CD14-positive monocyte (primary cell): ENCODE data around the gene GPC5. TPM values are rescaled to one million over a fixed set of nuclear protein-coding genes. Genes with fewer than 3 reads are reported as not detected.

Experiments used
- DNase-seq, 3 donors: peaks; one replicate each; pipeline ENCODE4 v3.0.0-alpha.2; 2011 to 2022
- H2AFZ ChIP-seq: 2 replicates; pipeline ENCODE4 v1.6.0; 2012; ENCODE audit warnings: mild to moderate bottlenecking, low read depth, low read length, inconsistent platforms; ENCODE audit not compliant: insufficient read depth, poor library complexity, severe bottlenecking
- H3K27ac ChIP-seq, 2 donors: 1 replicate in 1 of 2; 2 replicates in 1 of 2; pipeline ENCODE4 v1.5.1; 2012 to 2013; ENCODE audit warnings: low read length in 2 of 2, control low read depth in 1 of 2, inconsistent platforms in 1 of 2, low read depth in 1 of 2, mild to moderate bottlenecking in 1 of 2
- H3K27me3 ChIP-seq, 2 donors: one replicate each; pipeline versions ENCODE4 v1.6.0 to v1.6.1; 2011 to 2013; ENCODE audit warnings: low read length in 2 of 2; ENCODE audit not compliant: control insufficient read depth in 2 of 2, insufficient read depth in 2 of 2
- H3K36me3 ChIP-seq, 2 donors: replicated peaks in 1 of 2; 1 replicate in 1 of 2; 2 replicates in 1 of 2; pipeline versions ENCODE4 v1.5.1 to v1.6.1; 2012 to 2013; ENCODE audit warnings: low read length in 2 of 2, control low read depth in 1 of 2, inconsistent platforms in 1 of 2, mild to moderate bottlenecking in 1 of 2; ENCODE audit not compliant: insufficient read depth in 2 of 2, control insufficient read depth in 1 of 2
- H3K4me1 ChIP-seq, 2 donors: 1 replicate in 1 of 2; 2 replicates in 1 of 2; pipeline versions ENCODE4 v1.5.1 to v1.6.1; 2012 to 2013; ENCODE audit warnings: low read length in 2 of 2, control low read depth in 1 of 2, inconsistent platforms in 1 of 2, mild to moderate bottlenecking in 1 of 2, moderate library complexity in 1 of 2; ENCODE audit not compliant: insufficient read depth in 2 of 2, control insufficient read depth in 1 of 2
- H3K4me2 ChIP-seq: replicated peaks from 2 replicates; pipeline ENCODE3; 2012; ENCODE audit warnings: low read length, moderate library complexity, mild to moderate bottlenecking; ENCODE audit not compliant: poor library complexity, severe bottlenecking; ENCODE audit errors: extremely low read depth
- H3K4me3 ChIP-seq, 3 experiments: fragments of 200-600 bp in 1 of 3; sonication (generic) in 1 of 3; replicated peaks in 1 of 3; 1 replicate in 2 of 3; 2 replicates in 1 of 3; pipeline ENCODE4 v1.5.1; 2011 to 2013; ENCODE audit warnings: low read length in 3 of 3, mild to moderate bottlenecking in 3 of 3, control low read depth in 2 of 3, low read depth in 2 of 3, inconsistent platforms in 1 of 3, moderate library complexity in 1 of 3
- H3K79me2 ChIP-seq: 2 replicates; pipeline ENCODE4 v1.6.0; 2012; ENCODE audit warnings: mild to moderate bottlenecking, control low read depth, inconsistent platforms, low read length, moderate library complexity; ENCODE audit not compliant: insufficient read depth
- H3K9ac ChIP-seq: 2 replicates; pipeline ENCODE4 v1.6.0; 2017; ENCODE audit warnings: low read length, mild to moderate bottlenecking; ENCODE audit not compliant: insufficient read depth, poor library complexity, severe bottlenecking
- H3K9me3 ChIP-seq, 2 donors: replicated peaks in 1 of 2; 1 replicate in 1 of 2; 2 replicates in 1 of 2; pipeline versions ENCODE4 v1.5.1 to v1.6.1; 2012 to 2013; ENCODE audit warnings: low read length in 2 of 2, control low read depth in 1 of 2; ENCODE audit not compliant: control insufficient read depth in 1 of 2, insufficient read depth in 1 of 2
- H4K20me1 ChIP-seq: 2 replicates; pipeline ENCODE4 v1.6.0; 2012; ENCODE audit warnings: mild to moderate bottlenecking, low read length, control low read depth, moderate library complexity; ENCODE audit not compliant: insufficient read depth
- H3K27ac Mint-ChIP-seq, 7 donors: one replicate each; pipeline ENCODE4 v1.8.0; 2020; ENCODE audit warnings: mild to moderate bottlenecking in 7 of 7, mixed read lengths in 7 of 7, moderate library complexity in 6 of 7, inconsistent platforms in 2 of 7
- H3K27me3 Mint-ChIP-seq, 3 donors: one replicate each; pipeline ENCODE4 v1.8.0; 2021 to 2022; ENCODE audit warnings: low read depth in 3 of 3, mild to moderate bottlenecking in 3 of 3, mixed read lengths in 3 of 3, moderate library complexity in 3 of 3, inconsistent platforms in 1 of 3
- H3K36me3 Mint-ChIP-seq, 2 donors: one replicate each; pipeline ENCODE4 v1.8.0; 2020; ENCODE audit warnings: mixed read lengths in 2 of 2, inconsistent platforms in 1 of 2, mild to moderate bottlenecking in 1 of 2
- H3K4me1 Mint-ChIP-seq: one replicate; pipeline ENCODE4 v1.8.0; 2020; ENCODE audit warnings: mild to moderate bottlenecking, mixed read lengths
- H3K4me3 Mint-ChIP-seq, 2 donors: one replicate each; pipeline ENCODE4 v1.8.0; 2020; ENCODE audit warnings: mild to moderate bottlenecking in 2 of 2, mixed read lengths in 2 of 2, moderate library complexity in 1 of 2
- H3K9me3 Mint-ChIP-seq, 7 donors: one replicate each; pipeline ENCODE4 v1.8.0; 2020 to 2022; ENCODE audit warnings: mixed read lengths in 7 of 7, mild to moderate bottlenecking in 6 of 7, moderate library complexity in 6 of 7, inconsistent platforms in 2 of 7
- CTCF ChIP-seq: fragments of 200-600 bp; IDR thresholded peaks from one replicate; pipeline ENCODE4 v1.8.0; 2022; ENCODE audit warnings: antibody characterized with exemption, mild to moderate bottlenecking
- WGBS: methylation state at CpG from one replicate; pipeline ENCODE4 v1.1.5; 2013; ENCODE audit warnings: missing lambda C conversion rate; ENCODE audit not compliant: insufficient coverage; 5-methylcytosine and 5-hydroxymethylcytosine counted together
- intact Hi-C, 2 donors: fragments of 100-400 bp; cut with micrococcal nuclease; formaldehyde crosslinking; loops; one replicate each; pipeline versions ENCODE4 v1.15.0 to v1.15.1; 2023
- polyA plus RNA-seq, 3 donors: library from polyadenylated mRNA; depleted of rRNA in 1 of 3; unstranded in 2 of 3; stranded (reverse) in 1 of 3; fragments of 300-500 nt in 2 of 3; fragments of >200 nt in 1 of 3; fragmentation: Illumina TruSeq in 2 of 3; gene quantifications; 1 replicate in 2 of 3; 2 replicates in 1 of 3; pipeline ENCODE4 v1.2.3, GENCODE V29; 2012 to 2021

GPC5 gene
- polyA plus RNA-seq, 3 donors, result not detected

GRCh38 chr13:91498298-91498697 is 99.9 kb downstream of the GPC5 start:
- DNase-seq, result no peak
- Mint-ChIP-seq H3K27me3 (peaks cover 0 to 3% (median 0%) of the 10 kb centered on the region in 3 donors), H3K4me3 (no peak overlapping the region), H3K9me3 (peaks cover 4 to 23% (median 13%) of the 10 kb centered on the region in 7 donors), H3K36me3 (no peaks in the 10 kb centered on the region), H3K27ac (no peak overlapping the region), H3K4me1 (no peaks in the 10 kb centered on the region)
- Histone ChIP-seq H3K27ac (no peak overlapping the region), H2AFZ (no peak overlapping the region), H3K9ac (no peak overlapping the region), H3K4me3 (no peak overlapping the region), H3K27me3 (no peaks in the 10 kb centered on the region), H4K20me1 (no peaks in the 10 kb centered on the region), H3K79me2 (no peaks in the 10 kb centered on the region), H3K4me2 (no peak overlapping the region), H3K36me3 (no peaks in the 10 kb centered on the region), H3K4me1 (no peaks in the 10 kb centered on the region), H3K9me3 (peaks cover 0 to 2% of the 10 kb centered on the region in 2 donors)
- no peak for TF ChIP-seq CTCF
- intact Hi-C loops, result no loop called here
- WGBS, result 92% methylated on average over 4 of the region's 5 CpGs

GRCh38 chr13:91504216-91504615 is 105.8 kb downstream of the GPC5 start:
- no peak for TF ChIP-seq CTCF
- no peak for DNase-seq
- H3K4me3 Mint-ChIP-seq, result no peak overlapping the region
- H3K36me3 Mint-ChIP-seq, result no peaks in the 10 kb centered on the region
- Histone ChIP-seq H2AFZ (no peak overlapping the region), H3K27me3 (no peaks in the 10 kb centered on the region), H3K4me1 (no peaks in the 10 kb centered on the region), H3K4me2 (no peak overlapping the region), H3K36me3 (no peaks in the 10 kb centered on the region), H3K4me3 (no peak overlapping the region), H3K79me2 (no peaks in the 10 kb centered on the region), H3K27ac (no peak overlapping the region), H3K9ac (no peak overlapping the region), H3K9me3 (peaks cover 0 to 5% of the 10 kb centered on the region in 2 donors), H4K20me1 (no peaks in the 10 kb centered on the region)
- no peaks in the 10 kb centered on the region for H3K27me3 Mint-ChIP-seq
- peaks cover 1 to 18% (median 7%) of the 10 kb centered on the region in 7 donors for H3K9me3 Mint-ChIP-seq
- WGBS, result no CpG with 5 or more reads among the region's 2 CpGs
- intact Hi-C loops, result no loop called here
- no peak overlapping the region for H3K27ac Mint-ChIP-seq
- H3K4me1 Mint-ChIP-seq, result no peaks in the 10 kb centered on the region
